ENCODE measurements around the gene PFN1.

Gene PFN1

DNA sequence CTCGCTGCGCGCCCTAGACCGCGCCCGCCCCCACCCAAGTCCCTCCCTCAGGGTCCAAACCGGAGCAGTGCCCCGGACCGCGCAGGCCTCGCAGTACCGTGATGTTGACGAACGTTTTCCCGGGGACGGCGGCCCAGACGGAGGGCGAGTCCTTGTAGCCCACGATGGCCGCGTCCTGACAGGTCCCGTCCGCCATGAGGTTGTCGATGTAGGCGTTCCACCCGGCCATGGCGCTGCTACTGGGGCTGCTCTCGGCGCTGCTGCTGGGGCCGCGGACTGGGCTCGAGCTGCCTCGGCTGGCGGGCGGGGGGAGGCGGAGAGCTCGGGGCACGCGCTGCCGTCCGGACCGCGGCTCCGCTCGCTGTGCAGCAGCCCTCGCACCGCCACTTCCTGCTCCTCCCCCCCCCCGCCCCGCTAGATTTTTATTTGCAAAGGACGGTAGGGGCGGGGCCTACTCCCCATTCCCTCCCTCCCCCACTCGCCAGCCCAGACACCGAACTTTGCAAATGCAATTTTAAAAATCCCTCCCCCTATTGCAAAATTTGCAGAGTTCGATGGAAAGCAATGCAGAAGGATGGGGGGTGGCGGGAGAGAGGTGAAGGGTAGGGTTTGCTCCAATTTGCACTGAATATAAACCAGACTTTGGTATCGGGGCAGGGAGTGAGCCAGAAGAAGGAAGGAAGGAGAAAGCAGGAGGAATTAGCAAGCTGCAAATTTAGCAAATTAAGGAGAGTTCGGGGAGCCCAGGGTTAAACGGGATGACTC, at the start of gene PFN1:
Gene PFN1 (minus strand): TSS at position 365 of the 765 bp plus-strand sequence. CDS start 136 bp downstream, at position 229.
- peak; percentile 69 for DNase-seq (ENCODE audit: low read depth, low spot score)
- peaks cover 2% of the 10 kb centered on the region for H3K4me1 ChIP-seq (ENCODE audit: insufficient read depth, insufficient read length)
- peak within 1 kb of the TSS; percentile 99 for H3K9ac ChIP-seq (ENCODE audit: insufficient read length, low read depth)
- H3K9me3 ChIP-seq (ENCODE audit: insufficient read depth, low read length) = no peaks in the 10 kb centered on the region
- H3K27me3 ChIP-seq (ENCODE audit: insufficient read depth, insufficient read length) = no peaks in the 10 kb centered on the region
- H3K36me3 ChIP-seq (ENCODE audit: insufficient read depth, insufficient read length, low read length) = peaks cover 47% of the 10 kb centered on the region
- H3K4me3 ChIP-seq (ENCODE audit: insufficient read length, low read depth) = peak within 1 kb of the TSS; percentile 97
- no peak for TF ChIP-seq YY1 (IDR thresholded peaks at IDR 0.05; ENCODE audit: insufficient read depth, insufficient read length)
- no peak for TF ChIP-seq SUZ12 (IDR thresholded peaks at IDR 0.05; ENCODE audit: extremely low read depth, insufficient read depth, insufficient read length)
- no peak for TF ChIP-seq ZNF274 (IDR thresholded peaks at IDR 0.05; ENCODE audit: low read depth, low read length)

DNA sequence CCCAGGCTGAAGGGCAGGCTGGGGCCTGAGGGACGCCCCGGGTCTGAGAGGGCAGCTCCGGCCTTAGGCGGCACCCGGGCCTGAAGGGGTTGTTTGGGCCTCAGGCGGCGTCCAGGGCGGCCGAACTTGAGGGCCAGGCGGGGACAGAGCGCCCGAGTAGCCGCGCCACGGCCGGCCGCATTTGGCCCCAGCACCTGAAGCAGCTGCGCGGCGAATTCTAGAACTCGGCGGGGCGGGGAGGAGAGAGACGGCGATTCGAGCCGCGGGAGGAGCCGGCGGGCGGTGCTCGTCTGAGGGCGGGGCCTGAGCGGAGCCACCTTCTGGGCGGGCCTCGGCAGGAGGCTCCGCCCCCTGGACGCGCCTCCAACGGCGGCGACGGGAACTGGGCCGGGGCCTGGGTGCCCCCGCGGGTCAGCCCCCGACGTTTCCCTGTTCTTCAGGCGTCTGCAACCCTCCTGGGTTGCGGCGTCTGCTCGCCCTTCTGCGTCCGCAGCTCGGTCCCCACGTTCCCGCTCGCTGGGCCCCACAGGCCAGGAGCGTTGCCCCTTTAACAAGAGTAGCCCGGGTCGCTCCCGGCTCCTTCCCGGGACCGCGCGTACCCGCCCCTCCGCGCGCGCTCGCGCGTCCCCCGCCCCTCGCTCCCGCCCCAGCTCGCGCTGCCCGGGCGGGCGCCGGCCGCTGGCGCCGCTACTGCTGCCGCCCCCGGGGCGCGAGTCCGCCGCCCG, 49.1 kb upstream of the PFN1 start, which contains the start of the genes INCA1 and KIF1C:
Gene INCA1 (minus strand): TSS at position 221 of the 725 bp plus-strand sequence. CDS start 3,085 bp downstream, outside the sequence.
Gene KIF1C (plus strand): TSS at position 649 of the 725 bp plus-strand sequence. CDS start 2,297 bp downstream, outside the sequence.
- Histone ChIP-seq H3K36me3 (ENCODE audit: insufficient read depth, insufficient read length, low read length) (peaks cover 25% of the 10 kb centered on the region), H3K9ac (ENCODE audit: insufficient read length, low read depth) (peak within 1 kb of the TSS; percentile 90), H3K4me1 (ENCODE audit: insufficient read depth, insufficient read length) (peaks cover 14% of the 10 kb centered on the region), H3K4me3 (ENCODE audit: insufficient read length, low read depth) (peak within 1 kb of the TSS; percentile 85), H3K27me3 (ENCODE audit: insufficient read depth, insufficient read length) (no peaks in the 10 kb centered on the region), H3K9me3 (ENCODE audit: insufficient read depth, low read length) (no peaks in the 10 kb centered on the region)
- TF ChIP-seq SUZ12 (IDR thresholded peaks at IDR 0.05; ENCODE audit: extremely low read depth, insufficient read depth, insufficient read length) = no peak
- no peak for TF ChIP-seq ZNF274 (IDR thresholded peaks at IDR 0.05; ENCODE audit: low read depth, low read length)
- no peak for TF ChIP-seq YY1 (IDR thresholded peaks at IDR 0.05; ENCODE audit: insufficient read depth, insufficient read length)
- DNase-seq (ENCODE audit: low read depth, low spot score) = peak; percentile 69

- Histone ChIP-seq H3K9me3 (ENCODE audit: insufficient read depth, low read length) (no peaks in the 10 kb centered on the region), H3K27me3 (ENCODE audit: insufficient read depth, insufficient read length) (no peaks in the 10 kb centered on the region), H3K36me3 (ENCODE audit: insufficient read depth, insufficient read length, low read length) (peaks cover 4% of the 10 kb centered on the region), H3K4me3 (ENCODE audit: insufficient read length, low read depth) (no peak overlapping the region), H3K4me1 (ENCODE audit: insufficient read depth, insufficient read length) (peaks cover 4% of the 10 kb centered on the region), H3K9ac (ENCODE audit: insufficient read length, low read depth) (no peak overlapping the region)
- DNase-seq (ENCODE audit: low read depth, low spot score) = no peak
- no peak for TF ChIP-seq YY1 (IDR thresholded peaks at IDR 0.05; ENCODE audit: insufficient read depth, insufficient read length)
Observed at GRCh38 chr17:4994081-4994595, 45.8 kb upstream of the PFN1 start.

- peaks cover 4% of the 10 kb centered on the region for H3K4me1 ChIP-seq (ENCODE audit: insufficient read depth, insufficient read length)
- TF ChIP-seq ZNF274 (IDR thresholded peaks at IDR 0.05; ENCODE audit: low read depth, low read length) (no peak), YY1 (IDR thresholded peaks at IDR 0.05; ENCODE audit: insufficient read depth, insufficient read length) (no peak), SUZ12 (IDR thresholded peaks at IDR 0.05; ENCODE audit: extremely low read depth, insufficient read depth, insufficient read length) (no peak)
- peaks cover 4% of the 10 kb centered on the region for H3K36me3 ChIP-seq (ENCODE audit: insufficient read depth, insufficient read length, low read length)
- H3K9ac ChIP-seq (ENCODE audit: insufficient read length, low read depth) = peak overlapping the region; percentile 90
- H3K4me3 ChIP-seq (ENCODE audit: insufficient read length, low read depth) = peak overlapping the region; percentile 85
- DNase-seq (ENCODE audit: low read depth, low spot score) = no peak
- no peaks in the 10 kb centered on the region for H3K9me3 ChIP-seq (ENCODE audit: insufficient read depth, low read length)
- no peaks in the 10 kb centered on the region for H3K27me3 ChIP-seq (ENCODE audit: insufficient read depth, insufficient read length)
Observed at GRCh38 chr17:4987767-4988567, 39.6 kb upstream of the PFN1 start.

DNA sequence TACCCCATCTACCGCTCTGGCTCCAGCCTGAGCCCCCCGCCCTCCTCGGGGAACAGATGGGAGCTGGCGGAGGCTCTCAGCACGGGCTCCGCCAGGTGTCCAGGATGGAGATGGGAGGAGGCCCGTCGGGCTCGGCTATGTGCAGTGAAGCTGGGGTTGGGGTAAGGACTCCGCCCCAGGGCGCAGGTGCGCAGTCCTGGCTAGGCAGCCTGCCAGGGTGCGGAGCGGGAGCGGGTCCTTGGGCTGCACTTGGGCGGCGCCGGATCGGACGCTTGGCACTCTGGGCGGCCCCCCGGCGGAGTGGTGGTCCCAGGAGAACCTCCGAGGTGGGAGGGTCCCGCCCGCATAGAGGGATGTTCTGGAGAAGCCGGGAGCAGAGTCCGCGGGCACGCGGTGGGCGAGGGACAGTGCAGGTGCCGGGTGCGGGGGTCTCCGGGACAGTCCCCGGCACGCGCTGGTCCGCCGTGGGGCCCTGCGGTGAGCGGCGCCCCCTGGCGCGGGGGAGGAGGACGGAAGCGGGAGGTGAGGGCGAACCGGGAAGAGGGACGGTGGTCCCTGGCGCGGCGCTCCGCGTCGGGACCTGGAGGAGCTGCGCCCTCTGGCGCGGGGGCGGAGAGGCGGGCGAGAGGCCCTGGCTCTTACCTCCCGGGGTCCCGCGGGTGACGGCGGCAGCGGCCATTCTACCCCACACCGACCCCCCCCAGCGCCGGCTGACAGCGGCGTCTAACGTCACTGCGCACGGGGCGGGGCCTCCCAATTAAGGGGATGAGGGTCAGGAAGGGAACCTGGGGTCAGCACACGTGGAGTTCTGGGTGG, 38.8 kb upstream of the PFN1 start, which contains the start of gene CAMTA2:
Gene CAMTA2 (minus strand): TSS at position 725 of the 816 bp plus-strand sequence. CDS start 1,453 bp downstream, outside the sequence.
- no peak for TF ChIP-seq YY1 (IDR thresholded peaks at IDR 0.05; ENCODE audit: insufficient read depth, insufficient read length)
- no peak for DNase-seq (ENCODE audit: low read depth, low spot score)
- Histone ChIP-seq H3K9ac (ENCODE audit: insufficient read length, low read depth) (peak within 1 kb of the TSS; percentile 90), H3K36me3 (ENCODE audit: insufficient read depth, insufficient read length, low read length) (peaks cover 11% of the 10 kb centered on the region), H3K9me3 (ENCODE audit: insufficient read depth, low read length) (no peaks in the 10 kb centered on the region), H3K27me3 (ENCODE audit: insufficient read depth, insufficient read length) (no peaks in the 10 kb centered on the region), H3K4me1 (ENCODE audit: insufficient read depth, insufficient read length) (peaks cover 4% of the 10 kb centered on the region), H3K4me3 (ENCODE audit: insufficient read length, low read depth) (peak within 1 kb of the TSS; percentile 85)

GRCh38 chr17:4986403-4986802, 38.1 kb upstream of the PFN1 start:
- Histone ChIP-seq H3K9ac (ENCODE audit: insufficient read length, low read depth) (peak overlapping the region; percentile 90), H3K27me3 (ENCODE audit: insufficient read depth, insufficient read length) (no peaks in the 10 kb centered on the region), H3K9me3 (ENCODE audit: insufficient read depth, low read length) (no peaks in the 10 kb centered on the region), H3K36me3 (ENCODE audit: insufficient read depth, insufficient read length, low read length) (peaks cover 14% of the 10 kb centered on the region), H3K4me1 (ENCODE audit: insufficient read depth, insufficient read length) (peaks cover 4% of the 10 kb centered on the region), H3K4me3 (ENCODE audit: insufficient read length, low read depth) (peak overlapping the region; percentile 85)
- TF ChIP-seq SUZ12 (IDR thresholded peaks at IDR 0.05; ENCODE audit: extremely low read depth, insufficient read depth, insufficient read length) (no peak), ZNF274 (IDR thresholded peaks at IDR 0.05; ENCODE audit: low read depth, low read length) (no peak), YY1 (IDR thresholded peaks at IDR 0.05; ENCODE audit: insufficient read depth, insufficient read length) (no peak)
- no peak for DNase-seq (ENCODE audit: low read depth, low spot score)

Measured in NT2/D1 (cell line).